DND-41 (cell line): ENCODE measurements around the gene PBX4.

Source experiments
- EZH2 ChIP-seq: IDR thresholded peaks from 3 replicates; pipeline ENCODE4 v1.6.1; 2012; ENCODE audit warnings: borderline replicate concordance, low read depth, mild to moderate bottlenecking, moderate library complexity, low read length, inconsistent platforms; ENCODE audit not compliant: severe bottlenecking
- TF ChIP-seq, protein P1 (sequence below): IDR thresholded peaks from 2 replicates; pipeline ENCODE4 v1.5.1; 2012; ENCODE audit warnings: borderline replicate concordance, low read length, moderate library complexity, mild to moderate bottlenecking; ENCODE audit not compliant: poor library complexity, severe bottlenecking; ENCODE audit errors: extremely low read depth

DNA sequence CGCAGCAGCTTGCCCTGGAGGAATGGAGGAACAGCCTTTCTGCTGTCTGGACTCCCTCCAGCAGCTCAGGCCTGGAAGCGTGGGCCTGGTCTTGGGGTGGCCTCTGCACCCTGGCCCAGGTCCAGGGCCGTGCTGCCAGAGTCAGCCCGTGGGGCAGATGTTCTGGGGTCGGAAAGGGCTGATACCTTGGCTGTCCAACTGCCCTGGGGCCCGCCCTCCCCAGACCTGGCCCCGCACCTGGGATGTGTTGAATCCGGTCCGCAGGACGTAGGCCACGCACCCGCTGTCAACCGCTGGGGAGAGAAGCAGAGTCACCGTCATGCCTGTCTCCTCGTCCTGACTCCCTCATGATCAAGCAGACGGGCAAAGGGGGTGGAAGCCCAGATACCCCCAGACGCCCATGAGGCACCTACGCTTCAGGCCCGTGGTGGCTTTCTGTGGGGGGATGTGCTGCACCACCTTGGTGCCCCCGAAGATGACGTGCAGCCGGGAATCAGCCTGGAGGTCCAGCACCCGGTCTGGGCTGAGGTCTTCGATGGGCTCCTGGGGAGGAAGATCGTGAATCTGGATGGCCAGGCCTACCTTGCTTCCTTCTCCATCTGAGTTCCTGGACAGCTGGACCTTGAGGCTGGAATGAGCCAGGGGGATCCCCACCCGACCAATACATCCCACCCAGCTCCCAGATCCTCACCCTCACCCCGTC is 37.3 kb upstream of the PBX4 start:
- TF ChIP-seq, protein P1, sequence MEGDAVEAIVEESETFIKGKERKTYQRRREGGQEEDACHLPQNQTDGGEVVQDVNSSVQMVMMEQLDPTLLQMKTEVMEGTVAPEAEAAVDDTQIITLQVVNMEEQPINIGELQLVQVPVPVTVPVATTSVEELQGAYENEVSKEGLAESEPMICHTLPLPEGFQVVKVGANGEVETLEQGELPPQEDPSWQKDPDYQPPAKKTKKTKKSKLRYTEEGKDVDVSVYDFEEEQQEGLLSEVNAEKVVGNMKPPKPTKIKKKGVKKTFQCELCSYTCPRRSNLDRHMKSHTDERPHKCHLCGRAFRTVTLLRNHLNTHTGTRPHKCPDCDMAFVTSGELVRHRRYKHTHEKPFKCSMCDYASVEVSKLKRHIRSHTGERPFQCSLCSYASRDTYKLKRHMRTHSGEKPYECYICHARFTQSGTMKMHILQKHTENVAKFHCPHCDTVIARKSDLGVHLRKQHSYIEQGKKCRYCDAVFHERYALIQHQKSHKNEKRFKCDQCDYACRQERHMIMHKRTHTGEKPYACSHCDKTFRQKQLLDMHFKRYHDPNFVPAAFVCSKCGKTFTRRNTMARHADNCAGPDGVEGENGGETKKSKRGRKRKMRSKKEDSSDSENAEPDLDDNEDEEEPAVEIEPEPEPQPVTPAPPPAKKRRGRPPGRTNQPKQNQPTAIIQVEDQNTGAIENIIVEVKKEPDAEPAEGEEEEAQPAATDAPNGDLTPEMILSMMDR: no peak
- TF ChIP-seq EZH2: no peak
